ENCODE data around the gene ENAH. TPM values are rescaled to one million over a fixed set of nuclear protein-coding genes. Genes with fewer than 3 reads are reported as not detected.
A peak's percentile ranks its signal among the peaks of the same experiment; 100 is the strongest.

ENAH gene
- total and polyA plus RNA-seq, 2 experiments from 2014 or later, result 109 to 184 TPM

GRCh38 chr1:225677350-225678124 lies 24.6 kb upstream of the ENAH start:
- no peaks in the 10 kb centered on the region; the same call in 1 of the 2 replicates for H3K4me1 ChIP-seq (ENCODE audit: insufficient read depth)
- H3K27ac ChIP-seq (ENCODE audit: low read depth), result no peak overlapping the region
- H3K9me3 Mint-ChIP-seq, result no peaks in the 10 kb centered on the region
- no peaks in the 10 kb centered on the region for H3K36me3 Mint-ChIP-seq (ENCODE audit: low read depth)
- TF ChIP-seq, protein P1, sequence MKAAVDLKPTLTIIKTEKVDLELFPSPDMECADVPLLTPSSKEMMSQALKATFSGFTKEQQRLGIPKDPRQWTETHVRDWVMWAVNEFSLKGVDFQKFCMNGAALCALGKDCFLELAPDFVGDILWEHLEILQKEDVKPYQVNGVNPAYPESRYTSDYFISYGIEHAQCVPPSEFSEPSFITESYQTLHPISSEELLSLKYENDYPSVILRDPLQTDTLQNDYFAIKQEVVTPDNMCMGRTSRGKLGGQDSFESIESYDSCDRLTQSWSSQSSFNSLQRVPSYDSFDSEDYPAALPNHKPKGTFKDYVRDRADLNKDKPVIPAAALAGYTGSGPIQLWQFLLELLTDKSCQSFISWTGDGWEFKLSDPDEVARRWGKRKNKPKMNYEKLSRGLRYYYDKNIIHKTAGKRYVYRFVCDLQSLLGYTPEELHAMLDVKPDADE (IDR thresholded peaks at IDR 0.05), result no peak
- no peak for TF ChIP-seq ZNF114 (CRISPR knock-in tag; IDR thresholded peaks at IDR 0.05)
- TF ChIP-seq EZH2 (IDR thresholded peaks at IDR 0.05; ENCODE audit: low read depth, unreplicated experiment), result no peak
- no peak for TF ChIP-seq EZH2phosphoT487 (IDR thresholded peaks at IDR 0.05; ENCODE audit: unreplicated experiment)
- no peak for TF ChIP-seq CREB1 (CRISPR knock-in tag; IDR thresholded peaks at IDR 0.05; ENCODE audit: low read depth)
- TF ChIP-seq, protein P2, sequence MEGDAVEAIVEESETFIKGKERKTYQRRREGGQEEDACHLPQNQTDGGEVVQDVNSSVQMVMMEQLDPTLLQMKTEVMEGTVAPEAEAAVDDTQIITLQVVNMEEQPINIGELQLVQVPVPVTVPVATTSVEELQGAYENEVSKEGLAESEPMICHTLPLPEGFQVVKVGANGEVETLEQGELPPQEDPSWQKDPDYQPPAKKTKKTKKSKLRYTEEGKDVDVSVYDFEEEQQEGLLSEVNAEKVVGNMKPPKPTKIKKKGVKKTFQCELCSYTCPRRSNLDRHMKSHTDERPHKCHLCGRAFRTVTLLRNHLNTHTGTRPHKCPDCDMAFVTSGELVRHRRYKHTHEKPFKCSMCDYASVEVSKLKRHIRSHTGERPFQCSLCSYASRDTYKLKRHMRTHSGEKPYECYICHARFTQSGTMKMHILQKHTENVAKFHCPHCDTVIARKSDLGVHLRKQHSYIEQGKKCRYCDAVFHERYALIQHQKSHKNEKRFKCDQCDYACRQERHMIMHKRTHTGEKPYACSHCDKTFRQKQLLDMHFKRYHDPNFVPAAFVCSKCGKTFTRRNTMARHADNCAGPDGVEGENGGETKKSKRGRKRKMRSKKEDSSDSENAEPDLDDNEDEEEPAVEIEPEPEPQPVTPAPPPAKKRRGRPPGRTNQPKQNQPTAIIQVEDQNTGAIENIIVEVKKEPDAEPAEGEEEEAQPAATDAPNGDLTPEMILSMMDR (conservative IDR thresholded peaks at IDR 0.05; ENCODE audit: low read depth in 2 of 2), result peak in 1 of 2 experiments; percentile 26; a peak in 2 of 4 replicates
- TF ChIP-seq ZNF331 (CRISPR knock-in tag; IDR thresholded peaks at IDR 0.05; ENCODE audit: low read depth), result no peak
- H3K4me3 Mint-ChIP-seq, result peak overlapping the region; percentile 60; the same call in 2 of the 3 replicates
- H3K27me3 Mint-ChIP-seq (ENCODE audit: insufficient read depth, low read depth, poor library complexity), result peaks cover 18% of the 10 kb centered on the region
- H3K36me3 ChIP-seq (ENCODE audit: insufficient read depth), result no peaks in the 10 kb centered on the region
- H3K4me3 ChIP-seq, result peak overlapping the region; percentile 49
- H3K27ac Mint-ChIP-seq, result no peak overlapping the region
- no peaks in the 10 kb centered on the region for H3F3A ChIP-seq (replicated peaks; ENCODE audit: low read depth)
- no peaks in the 10 kb centered on the region for H3K9me2 ChIP-seq (ENCODE audit: insufficient read depth)
- ATAC-seq (peak; percentile 95), DNase-seq (ENCODE audit: low spot score) (peak; percentile 77)
- H4K20me1 ChIP-seq (replicated peaks; ENCODE audit: insufficient read depth), result no peaks in the 10 kb centered on the region
- H3K79me2 ChIP-seq (replicated peaks; ENCODE audit: insufficient read depth), result no peaks in the 10 kb centered on the region
- H3K4me2 ChIP-seq, result peak overlapping the region; percentile 78
- peaks cover 10% of the 10 kb centered on the region; the same call in 2 of the 3 replicates for H3K4me1 Mint-ChIP-seq
- peak overlapping the region; percentile 92 for H2AFZ ChIP-seq
- H3K27me3 ChIP-seq (ENCODE audit: insufficient read depth), result peaks cover 25% of the 10 kb centered on the region; the same call in 1 of the 2 replicates

DNA sequence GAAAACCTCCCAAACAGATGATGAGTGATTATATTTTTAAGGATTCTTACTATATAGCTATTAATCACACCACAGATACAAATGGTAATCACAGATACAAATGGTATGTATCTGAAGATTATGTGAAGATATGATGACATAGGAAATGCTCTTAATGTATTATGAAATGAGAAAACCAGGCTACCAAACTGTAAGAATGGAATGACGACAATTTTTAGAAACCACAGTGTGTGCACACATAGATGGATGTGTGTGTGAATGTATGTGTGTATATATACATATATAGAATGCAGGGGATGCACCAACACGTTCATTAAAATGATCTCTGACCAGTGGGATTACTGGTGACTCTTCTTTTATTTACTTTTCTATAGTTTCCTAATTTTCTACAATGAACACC lies 21.5 kb upstream of the ENAH start:
- Mint-ChIP-seq H3K27ac (no peak overlapping the region), H3K4me1 (peaks cover 10% of the 10 kb centered on the region; the same call in 2 of the 3 replicates), H3K27me3 (ENCODE audit: insufficient read depth, low read depth, poor library complexity) (peaks cover 18% of the 10 kb centered on the region), H3K4me3 (no peak overlapping the region), H3K36me3 (ENCODE audit: low read depth) (no peaks in the 10 kb centered on the region), H3K9me3 (no peaks in the 10 kb centered on the region; the same call in 2 of the 3 replicates)
- H4K20me1 ChIP-seq (replicated peaks; ENCODE audit: insufficient read depth), result no peaks in the 10 kb centered on the region
- peaks cover 25% of the 10 kb centered on the region; the same call in 1 of the 2 replicates for H3K27me3 ChIP-seq (ENCODE audit: insufficient read depth)
- no peak for DNase-seq (ENCODE audit: low spot score)
- H3K27ac ChIP-seq (ENCODE audit: low read depth), result no peak overlapping the region
- no peak overlapping the region for H3K4me3 ChIP-seq
- H3F3A ChIP-seq (replicated peaks; ENCODE audit: low read depth), result no peaks in the 10 kb centered on the region
- ATAC-seq, result no peak
- no peaks in the 10 kb centered on the region for H3K9me2 ChIP-seq (ENCODE audit: insufficient read depth)
- H3K4me1 ChIP-seq (ENCODE audit: insufficient read depth), result no peaks in the 10 kb centered on the region; the same call in 1 of the 2 replicates
- no peak overlapping the region for H2AFZ ChIP-seq
- H3K79me2 ChIP-seq (replicated peaks; ENCODE audit: insufficient read depth), result no peaks in the 10 kb centered on the region
- no peak overlapping the region for H3K4me2 ChIP-seq
- H3K36me3 ChIP-seq (ENCODE audit: insufficient read depth), result no peaks in the 10 kb centered on the region
- TF ChIP-seq CREB1 (CRISPR knock-in tag; IDR thresholded peaks at IDR 0.05; ENCODE audit: low read depth) (no peak), EZH2 (IDR thresholded peaks at IDR 0.05; ENCODE audit: low read depth, unreplicated experiment) (no peak), STAT1 (IDR thresholded peaks at IDR 0.05; ENCODE audit: unreplicated experiment) (no peak), ZNF114 (CRISPR knock-in tag; IDR thresholded peaks at IDR 0.05) (no peak), NANOG (IDR thresholded peaks at IDR 0.05; ENCODE audit: borderline replicate concordance) (no peak), POLR2AphosphoS5 (IDR thresholded peaks at IDR 0.05; ENCODE audit: low read depth) (no peak)
- TF ChIP-seq, protein P1 (IDR thresholded peaks at IDR 0.05), result no peak
